H1 (cell line): Measurements from ENCODE around the gene FRS2. TPM values are rescaled to one million over a fixed set of nuclear protein-coding genes. Genes with fewer than 3 reads are reported as not detected.

Source experiments
- CTCF ChIA-PET: fragments of 300-600 bp; sonication (Branson Sonifier 250); formaldehyde crosslinking; loops from one replicate; lab custom pipeline; 2021; ENCODE audit not compliant: partially characterized antibody; lab: Charles Lee
- POLR2A ChIA-PET: fragments of 300-600 bp; sonication (Branson Sonifier 250); formaldehyde crosslinking; loops from one replicate; lab custom pipeline; 2021; ENCODE audit warnings: inconsistent platforms; ENCODE audit not compliant: partially characterized antibody; lab: Charles Lee
- DNase-seq, 2 experiments: peaks; one replicate each; pipeline versions ENCODE4 v3.0.0 to v3.0.0-alpha.2; 2010 to 2022; ENCODE audit warnings: low spot score in 2 of 2, low read depth in 1 of 2, mixed read lengths in 1 of 2
- FAIRE-seq: peaks from 2 replicates; lab custom pipeline; 2011; peaks lifted over from hg19 to GRCh38; lab: Jason Lieb, UNC
- H2AFZ ChIP-seq: 2 replicates; pipeline ENCODE4 v1.8.1; 2012; ENCODE audit warnings: low read length, inconsistent platforms
- H2AK5ac ChIP-seq: 2 replicates; pipeline ENCODE4 v1.6.1; 2013; ENCODE audit warnings: low read depth, low read length
- H2BK120ac ChIP-seq: replicated peaks from 2 replicates; pipeline ENCODE3; 2013; ENCODE audit warnings: low read depth, low read length, inconsistent platforms
- H2BK12ac ChIP-seq: 2 replicates; pipeline ENCODE4 v1.6.1; 2013; ENCODE audit warnings: low read depth, low read length
- H2BK15ac ChIP-seq: 2 replicates; pipeline ENCODE4 v1.6.1; 2013; ENCODE audit warnings: low read length
- H2BK20ac ChIP-seq: 2 replicates; pipeline ENCODE4 v1.6.1; 2013; ENCODE audit warnings: low read length
- H2BK5ac ChIP-seq: 2 replicates; pipeline ENCODE4 v1.6.1; 2013; ENCODE audit warnings: low read depth, low read length
- H3K14ac ChIP-seq: 2 replicates; pipeline ENCODE4 v1.6.1; 2013; ENCODE audit warnings: inconsistent platforms; ENCODE audit not compliant: insufficient read length
- H3K18ac ChIP-seq: 2 replicates; pipeline ENCODE4 v1.6.1; 2013; ENCODE audit warnings: low read length; ENCODE audit errors: extremely low read depth
- H3K23ac ChIP-seq: 2 replicates; pipeline ENCODE4 v1.6.1; 2013; ENCODE audit warnings: inconsistent platforms; ENCODE audit not compliant: insufficient read length
- H3K23me2 ChIP-seq: 2 replicates; pipeline ENCODE4 v1.6.1; 2013; ENCODE audit warnings: low read depth, low read length
- H3K27ac ChIP-seq: 2 replicates; pipeline ENCODE4 v1.6.1; 2011; ENCODE audit warnings: low read depth, low read length, inconsistent platforms
- H3K27me3 ChIP-seq, 4 experiments: replicated peaks in 1 of 4; 1 replicate in 1 of 4; 2 replicates in 3 of 4; pipeline versions ENCODE4 v1.6.1 to v1.8.1; 2011 to 2013; ENCODE audit warnings: low read length in 3 of 4, mild to moderate bottlenecking in 3 of 4, inconsistent platforms in 2 of 4, mixed read lengths in 2 of 4, moderate library complexity in 1 of 4; ENCODE audit not compliant: control insufficient read depth in 3 of 4, insufficient read depth in 3 of 4; ENCODE audit errors: extremely low read depth in 1 of 4
- H3K36me3 ChIP-seq, 4 experiments: 2 replicates each; pipeline versions ENCODE4 v1.6.1 to v1.8.1; 2011 to 2013; ENCODE audit warnings: mild to moderate bottlenecking in 4 of 4, low read length in 3 of 4, moderate library complexity in 2 of 4, control low read depth in 1 of 4, inconsistent platforms in 1 of 4; ENCODE audit not compliant: insufficient read depth in 4 of 4, control insufficient read depth in 2 of 4
- H3K4ac ChIP-seq: replicated peaks from 2 replicates; pipeline ENCODE3; 2013; ENCODE audit warnings: low read length, low read depth, mixed read lengths, inconsistent platforms; ENCODE audit not compliant: insufficient read length
- H3K4me1 ChIP-seq, 4 experiments: replicated peaks in 1 of 4; 1 replicate in 1 of 4; 2 replicates in 3 of 4; pipeline versions ENCODE4 v1.6.1 to v1.8.1; 2011 to 2013; ENCODE audit warnings: low read length in 3 of 4, inconsistent platforms in 2 of 4, mixed read lengths in 1 of 4; ENCODE audit not compliant: insufficient read depth in 4 of 4, control insufficient read depth in 3 of 4
- H3K4me2 ChIP-seq, 2 experiments: 2 replicates each; pipeline versions ENCODE4 v1.6.1 to v1.8.1; 2011 to 2013; ENCODE audit warnings: low read depth in 2 of 2, low read length in 2 of 2, control low read depth in 1 of 2, inconsistent platforms in 1 of 2, mild to moderate bottlenecking in 1 of 2; ENCODE audit not compliant: insufficient read depth in 1 of 2
- H3K4me3 ChIP-seq, 4 experiments: fragments of 200-600, 300-600 bp in 1 of 4; sonication (generic), shearing (Covaris generic), sonication (Bioruptor Twin) in 1 of 4; 2 replicates each; pipeline versions ENCODE4 v1.5.1 to v1.8.1; 2011 to 2016; ENCODE audit warnings: low read length in 4 of 4, low read depth in 3 of 4, control low read depth in 2 of 4, inconsistent platforms in 2 of 4, mild to moderate bottlenecking in 2 of 4, mixed read lengths in 1 of 4, moderate library complexity in 1 of 4; ENCODE audit not compliant: insufficient read depth in 2 of 4; ENCODE audit errors: extremely low read depth in 1 of 4
- H3K56ac ChIP-seq: replicated peaks from 2 replicates; pipeline ENCODE3; 2013; ENCODE audit warnings: low read depth, mild to moderate bottlenecking, mixed read lengths, low read length, inconsistent platforms; ENCODE audit not compliant: insufficient read length
- H3K79me1 ChIP-seq: 2 replicates; pipeline ENCODE4 v1.6.1; 2013; ENCODE audit warnings: low read depth, low read length, control low read depth
- H3K79me2 ChIP-seq, 2 experiments: 2 replicates each; pipeline versions ENCODE4 v1.6.1 to v1.8.1; 2012 to 2013; ENCODE audit warnings: low read length in 2 of 2, mild to moderate bottlenecking in 2 of 2, inconsistent platforms in 1 of 2; ENCODE audit not compliant: insufficient read depth in 2 of 2, control insufficient read depth in 1 of 2
- H3K9ac ChIP-seq, 4 experiments: replicated peaks in 1 of 4; 1 replicate in 1 of 4; 2 replicates in 3 of 4; pipeline versions ENCODE4 v1.6.1 to v1.8.1; 2011 to 2013; ENCODE audit warnings: low read depth in 3 of 4, low read length in 3 of 4, control low read depth in 2 of 4, mild to moderate bottlenecking in 2 of 4, moderate library complexity in 2 of 4, inconsistent platforms in 1 of 4; ENCODE audit errors: extremely low read depth in 1 of 4
- H3K9me3 ChIP-seq, 2 experiments: 2 replicates each; pipeline versions ENCODE4 v1.6.1 to v1.8.1; 2012 to 2013; ENCODE audit warnings: mild to moderate bottlenecking in 2 of 2, moderate library complexity in 2 of 2, control low read depth in 1 of 2, inconsistent platforms in 1 of 2, low read depth in 1 of 2, low read length in 1 of 2, mixed read lengths in 1 of 2; ENCODE audit not compliant: insufficient read depth in 2 of 2
- H4K20me1 ChIP-seq, 2 experiments: replicated peaks in 1 of 2; 2 replicates each; pipeline versions ENCODE3 to v1.8.1; 2011 to 2013; ENCODE audit warnings: inconsistent platforms in 2 of 2, low read length in 2 of 2, mild to moderate bottlenecking in 1 of 2; ENCODE audit not compliant: insufficient read depth in 2 of 2, control insufficient read depth in 1 of 2
- H4K5ac ChIP-seq: 2 replicates; pipeline ENCODE4 v1.6.1; 2013; ENCODE audit warnings: low read length, low read depth, mixed read lengths, inconsistent platforms; ENCODE audit not compliant: insufficient read length
- H4K8ac ChIP-seq: 2 replicates; pipeline ENCODE4 v1.8.0; 2013; ENCODE audit warnings: mild to moderate bottlenecking, moderate library complexity, low read length, inconsistent platforms; ENCODE audit not compliant: insufficient read depth; ENCODE audit errors: extremely low read depth
- H4K91ac ChIP-seq: replicated peaks from 2 replicates; pipeline ENCODE3; 2013; ENCODE audit warnings: low read length, mixed read lengths, inconsistent platforms; ENCODE audit not compliant: insufficient read length
- EGR1 ChIP-seq: IDR thresholded peaks from 2 replicates; pipeline ENCODE4 v1.6.1; 2011; ENCODE audit warnings: low read depth, low read length, borderline replicate concordance
- EZH2 ChIP-seq: fragments of 200-600 bp; sonication (generic); IDR thresholded peaks from 2 replicates; pipeline ENCODE4 v1.7.1; 2012; ENCODE audit warnings: low read depth, mild to moderate bottlenecking, moderate library complexity, low read length, inconsistent platforms; ENCODE audit not compliant: severe bottlenecking
- GTF2F1 ChIP-seq: IDR thresholded peaks from 2 replicates; pipeline ENCODE4 v1.6.1; 2012; ENCODE audit warnings: low read depth, low read length, improper control_type of control experiment, borderline replicate concordance
- RBBP5 ChIP-seq: IDR thresholded peaks from 2 replicates; pipeline ENCODE4 v1.7.1; 2012; ENCODE audit warnings: low read depth, mild to moderate bottlenecking, inconsistent platforms, low read length, moderate library complexity, borderline replicate concordance
- SP1 ChIP-seq: IDR thresholded peaks from 2 replicates; pipeline ENCODE4 v1.6.1; 2011; ENCODE audit warnings: low read depth, low read length
- WGBS, 2 experiments: shearing (Covaris generic) in 1 of 2; methylation state at CpG; one replicate each; pipeline versions ENCODE4 v1.1.6 to v1.1.7; 2013 to 2015; ENCODE audit warnings: low lambda C conversion rate in 2 of 2, mixed read lengths in 2 of 2, inconsistent platforms in 1 of 2, low coverage in 1 of 2, missing lambda C conversion rate in 1 of 2; ENCODE audit not compliant: insufficient replicate concordance in 2 of 2, insufficient coverage in 1 of 2, insufficient read length in 1 of 2; ENCODE audit errors: extremely low coverage in 1 of 2, missing lambda C conversion rate in 1 of 2; 5-methylcytosine and 5-hydroxymethylcytosine counted together
- polyA plus RNA-seq, 7 experiments: library from polyadenylated mRNA; depleted of rRNA in 3 of 7; stranded (reverse) in 5 of 7; unstranded in 2 of 7; fragments of >200 nt in 5 of 7; fragments of 200-250 nt in 2 of 7; gene quantifications; 1 replicate in 5 of 7; 2 replicates in 1 of 7; 4 replicates in 1 of 7; pipeline versions ENCODE4 v1.2.1 to v1.2.3, GENCODE V29; 2011 to 2013; ENCODE audit warnings: missing spikeins in 2 of 7, mixed read lengths in 2 of 7
- total RNA-seq: library from RNA; stranded (reverse); fragmentation: NEBNext Ultra II Directional; extraction: Animal tissue kit (Norgen Biotek cat#: 25700); gene quantifications from 2 replicates; pipeline ENCODE4 v1.2.1, GENCODE V29; 2021
- TF ChIP-seq, protein P1 (sequence below), 3 experiments: IDR thresholded peaks; 1 replicate in 2 of 3; 2 replicates in 1 of 3; pipeline versions ENCODE4 v1.5.1 to v1.6.1; 2011; ENCODE audit warnings: low read length in 3 of 3, mild to moderate bottlenecking in 3 of 3, inconsistent platforms in 2 of 3, low read depth in 1 of 3, moderate library complexity in 1 of 3; ENCODE audit not compliant: insufficient read depth in 1 of 3; ENCODE audit errors: control extremely low read depth in 1 of 3
- TF ChIP-seq, protein P2 (sequence below): IDR thresholded peaks from 2 replicates; pipeline ENCODE4 v1.6.1; 2011; ENCODE audit warnings: low read depth, mild to moderate bottlenecking, low read length; ENCODE audit not compliant: insufficient read depth

FRS2 gene
- total and polyA plus RNA-seq, 2 of the 8 experiments (the other 6 are each of a cell fraction or from before 2014, with no cell fraction given) = 10.3 to 35.8 TPM

GRCh38 chr12:69540987-69541386, 70.8 kb downstream of the FRS2 start:
- H3K18ac ChIP-seq = no peak overlapping the region
- no peak overlapping the region for H2BK12ac ChIP-seq
- no peaks in the 10 kb centered on the region; a peak in 1 of 8 replicates for H3K36me3 ChIP-seq
- no peaks in the 10 kb centered on the region for H3K27me3 ChIP-seq
- 95% methylated on average over 2 of the region's 2 CpGs; no CpG with 5 or more reads in 1 of the 2 experiments for WGBS, 2 experiments
- POLR2A ChIA-PET = no interaction called here
- H3K79me1 ChIP-seq = no peaks in the 10 kb centered on the region
- DNase-seq = no peak
- no peak overlapping the region for H3K27ac ChIP-seq
- no peaks in the 10 kb centered on the region for H3K4me1 ChIP-seq
- no peak overlapping the region for H4K8ac ChIP-seq
- H3K23me2 ChIP-seq = no peaks in the 10 kb centered on the region
- peaks cover 0 to 9% of the 10 kb centered on the region in 2 experiments; a peak in 2 of 4 replicates for H3K79me2 ChIP-seq
- H4K91ac ChIP-seq = no peak overlapping the region
- TF ChIP-seq EZH2 (no peak), GTF2F1 (no peak), EGR1 (no peak), SP1 (no peak), RBBP5 (no peak)
- TF ChIP-seq, protein P1, sequence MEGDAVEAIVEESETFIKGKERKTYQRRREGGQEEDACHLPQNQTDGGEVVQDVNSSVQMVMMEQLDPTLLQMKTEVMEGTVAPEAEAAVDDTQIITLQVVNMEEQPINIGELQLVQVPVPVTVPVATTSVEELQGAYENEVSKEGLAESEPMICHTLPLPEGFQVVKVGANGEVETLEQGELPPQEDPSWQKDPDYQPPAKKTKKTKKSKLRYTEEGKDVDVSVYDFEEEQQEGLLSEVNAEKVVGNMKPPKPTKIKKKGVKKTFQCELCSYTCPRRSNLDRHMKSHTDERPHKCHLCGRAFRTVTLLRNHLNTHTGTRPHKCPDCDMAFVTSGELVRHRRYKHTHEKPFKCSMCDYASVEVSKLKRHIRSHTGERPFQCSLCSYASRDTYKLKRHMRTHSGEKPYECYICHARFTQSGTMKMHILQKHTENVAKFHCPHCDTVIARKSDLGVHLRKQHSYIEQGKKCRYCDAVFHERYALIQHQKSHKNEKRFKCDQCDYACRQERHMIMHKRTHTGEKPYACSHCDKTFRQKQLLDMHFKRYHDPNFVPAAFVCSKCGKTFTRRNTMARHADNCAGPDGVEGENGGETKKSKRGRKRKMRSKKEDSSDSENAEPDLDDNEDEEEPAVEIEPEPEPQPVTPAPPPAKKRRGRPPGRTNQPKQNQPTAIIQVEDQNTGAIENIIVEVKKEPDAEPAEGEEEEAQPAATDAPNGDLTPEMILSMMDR (IDR thresholded peaks at IDR 0.05; ENCODE audit: control extremely low read depth in 1 of 3, insufficient read depth in 1 of 3, low read depth in 1 of 3, low read length in 3 of 3) = no peak
- TF ChIP-seq, protein P2, sequence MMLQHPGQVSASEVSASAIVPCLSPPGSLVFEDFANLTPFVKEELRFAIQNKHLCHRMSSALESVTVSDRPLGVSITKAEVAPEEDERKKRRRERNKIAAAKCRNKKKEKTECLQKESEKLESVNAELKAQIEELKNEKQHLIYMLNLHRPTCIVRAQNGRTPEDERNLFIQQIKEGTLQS = no peak
- H3K9ac ChIP-seq = no peak overlapping the region
- H4K5ac ChIP-seq = no peak overlapping the region
- H3K4me3 ChIP-seq = no peak overlapping the region
- H2BK15ac ChIP-seq = no peak overlapping the region
- H3K56ac ChIP-seq = no peak overlapping the region
- H2BK20ac ChIP-seq = no peak overlapping the region
- no peak overlapping the region for H2AFZ ChIP-seq
- no peak overlapping the region for H3K23ac ChIP-seq
- H3K14ac ChIP-seq = no peak overlapping the region
- no peak overlapping the region for H3K4me2 ChIP-seq
- H3K9me3 ChIP-seq = no peaks in the 10 kb centered on the region
- H4K20me1 ChIP-seq = peaks cover 0 to 2% of the 10 kb centered on the region in 2 experiments
- no peak overlapping the region for H3K4ac ChIP-seq
- no peak overlapping the region for H2BK5ac ChIP-seq
- CTCF ChIA-PET = no interaction called here
- H2BK120ac ChIP-seq = no peak overlapping the region
- no peak overlapping the region for H2AK5ac ChIP-seq
- no peak for FAIRE-seq
